A549 (cell line): ENCODE data around the gene ST6GALNAC4.
A peak's percentile ranks its signal among the peaks of the same experiment; 100 is the strongest.

ENCODE experiments used
- CBX8 ChIP-seq: fragments of 200-600 bp; sonication (generic); IDR thresholded peaks from 2 replicates; pipeline ENCODE4 v1.6.1; 2016
- CHD2 ChIP-seq: fragments of 150-350 bp; IDR thresholded peaks from 2 replicates; pipeline ENCODE4 v1.6.1; 2014; ENCODE audit warnings: low read length; ENCODE audit not compliant: partially characterized antibody
- EP300 ChIP-seq, 2 experiments: fragments of >200 bp; sonication (Bioruptor Twin); formaldehyde crosslinking; IDR thresholded peaks; 2 replicates in 1 of 2; 3 replicates in 1 of 2; pipeline ENCODE4 v1.6.1; 2016 to 2017
- JUN ChIP-seq, 2 experiments: fragments of >200 bp; sonication (Bioruptor Twin); formaldehyde crosslinking; IDR thresholded peaks; 2 replicates in 1 of 2; 3 replicates in 1 of 2; pipeline ENCODE4 v1.6.1; 2016 to 2017
- JUNB ChIP-seq: fragments of >200 bp; sonication (Bioruptor Twin); formaldehyde crosslinking; IDR thresholded peaks from 2 replicates; pipeline ENCODE4 v1.6.1; 2016
- MAFK ChIP-seq: fragments of 450-650 bp; IDR thresholded peaks from 2 replicates; pipeline ENCODE4 v1.6.1; 2014; ENCODE audit not compliant: partially characterized antibody
- NR3C1 ChIP-seq: fragments of >200 bp; sonication (Bioruptor Twin); formaldehyde crosslinking; IDR thresholded peaks from 3 replicates; pipeline ENCODE4 v1.6.1; 2017
- POLR2A ChIP-seq: IDR thresholded peaks from 2 replicates; pipeline ENCODE4 v1.6.1; 2012; ENCODE audit warnings: mild to moderate bottlenecking, low read length
- RAD21 ChIP-seq, 2 experiments: fragments of >200 bp in 1 of 2; sonication (Bioruptor Twin) in 1 of 2; formaldehyde crosslinking in 1 of 2; IDR thresholded peaks in 1 of 2; conservative IDR thresholded peaks in 1 of 2; 2 replicates in 1 of 2; 3 replicates in 1 of 2; pipeline ENCODE4 v1.6.1; 2012 to 2018; ENCODE audit warnings: inconsistent platforms in 1 of 2
- RNF2 ChIP-seq: fragments of 200-600 bp; sonication (generic); IDR thresholded peaks from 2 replicates; pipeline ENCODE4 v1.6.1; 2016; ENCODE audit warnings: low read depth, mild to moderate bottlenecking, antibody characterized with exemption, moderate library complexity, borderline replicate concordance
- USF2 ChIP-seq: fragments of 450-650 bp; IDR thresholded peaks from 2 replicates; pipeline ENCODE4 v1.6.1; 2014; ENCODE audit warnings: antibody characterized with exemption
- ZFP36 ChIP-seq: fragments of 450-650 bp; IDR thresholded peaks from 2 replicates; pipeline ENCODE4 v1.6.1; 2014; ENCODE audit warnings: borderline replicate concordance; ENCODE audit not compliant: partially characterized antibody
- TF ChIP-seq, protein P1 (sequence below): fragments of >200 bp; sonication (Bioruptor Twin); formaldehyde crosslinking; IDR thresholded peaks from 3 replicates; pipeline ENCODE4 v1.5.1; 2016
- TF ChIP-seq, protein P2 (sequence below): IDR thresholded peaks from 2 replicates; pipeline ENCODE4 v1.6.1; 2012

GRCh38 chr9:127940593-127940992 lies 23.8 kb upstream of the ST6GALNAC4 start:
- TF ChIP-seq EP300 (IDR thresholded peaks at IDR 0.05) (no peak), CBX8 (no peak), RAD21 (conservative IDR thresholded peaks at IDR 0.05 in 1 of 2, IDR thresholded peaks at IDR 0.05 in 1 of 2) (no peak), MAFK (no peak), POLR2A (no peak), JUNB (no peak), RNF2 (no peak), ZFP36 (no peak), USF2 (no peak), CHD2 (no peak), JUN (IDR thresholded peaks at IDR 0.05) (0 out of 5 replicates have a peak, but pooled peaks of 1 of the 2 experiments have one; percentile 12), NR3C1 (no peak)
- TF ChIP-seq, protein P1, sequence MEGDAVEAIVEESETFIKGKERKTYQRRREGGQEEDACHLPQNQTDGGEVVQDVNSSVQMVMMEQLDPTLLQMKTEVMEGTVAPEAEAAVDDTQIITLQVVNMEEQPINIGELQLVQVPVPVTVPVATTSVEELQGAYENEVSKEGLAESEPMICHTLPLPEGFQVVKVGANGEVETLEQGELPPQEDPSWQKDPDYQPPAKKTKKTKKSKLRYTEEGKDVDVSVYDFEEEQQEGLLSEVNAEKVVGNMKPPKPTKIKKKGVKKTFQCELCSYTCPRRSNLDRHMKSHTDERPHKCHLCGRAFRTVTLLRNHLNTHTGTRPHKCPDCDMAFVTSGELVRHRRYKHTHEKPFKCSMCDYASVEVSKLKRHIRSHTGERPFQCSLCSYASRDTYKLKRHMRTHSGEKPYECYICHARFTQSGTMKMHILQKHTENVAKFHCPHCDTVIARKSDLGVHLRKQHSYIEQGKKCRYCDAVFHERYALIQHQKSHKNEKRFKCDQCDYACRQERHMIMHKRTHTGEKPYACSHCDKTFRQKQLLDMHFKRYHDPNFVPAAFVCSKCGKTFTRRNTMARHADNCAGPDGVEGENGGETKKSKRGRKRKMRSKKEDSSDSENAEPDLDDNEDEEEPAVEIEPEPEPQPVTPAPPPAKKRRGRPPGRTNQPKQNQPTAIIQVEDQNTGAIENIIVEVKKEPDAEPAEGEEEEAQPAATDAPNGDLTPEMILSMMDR: no peak
- TF ChIP-seq, protein P2, sequence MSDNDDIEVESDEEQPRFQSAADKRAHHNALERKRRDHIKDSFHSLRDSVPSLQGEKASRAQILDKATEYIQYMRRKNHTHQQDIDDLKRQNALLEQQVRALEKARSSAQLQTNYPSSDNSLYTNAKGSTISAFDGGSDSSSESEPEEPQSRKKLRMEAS: no peak
